Peyer's patch (tissue), 4 donors: Measurements from ENCODE around the gene SLC40A1. TPM values are rescaled to one million over a fixed set of nuclear protein-coding genes. Genes with fewer than 3 reads are reported as not detected.

Source experiments
- DNase-seq, 3 donors: peaks; one replicate each; pipeline ENCODE4 v3.0.0-alpha.2; 2017 to 2019
- H3K27ac ChIP-seq, 4 donors: fragments of 200-600 bp; sonication (generic); one replicate each; pipeline ENCODE4 v1.5.1; 2016 to 2019
- H3K27me3 ChIP-seq, 2 donors: fragments of 200-600 bp; sonication (generic); one replicate each; pipeline ENCODE4 v1.5.1; 2019
- H3K36me3 ChIP-seq, 3 donors: fragments of 200-600 bp; sonication (generic); one replicate each; pipeline ENCODE4 v1.5.1; 2016 to 2019
- H3K4me1 ChIP-seq, 4 donors: fragments of 200-600 bp; sonication (generic); one replicate each; pipeline ENCODE4 v1.5.1; 2016 to 2019
- H3K4me3 ChIP-seq, 4 donors: fragments of 200-600 bp; sonication (generic); 1 replicate in 3 of 4; 2 replicates in 1 of 4; pipeline ENCODE4 v1.5.1; 2016 to 2019; ENCODE audit warnings: mild to moderate bottlenecking in 1 of 4
- H3K9me3 ChIP-seq, 4 donors: fragments of 200-600 bp; sonication (generic); one replicate each; pipeline ENCODE4 v1.5.1; 2016 to 2019; ENCODE audit warnings: mild to moderate bottlenecking in 1 of 4
- CTCF ChIP-seq, 6 experiments: fragments of 450-650 bp in 4 of 6; fragments of 200-600 bp in 2 of 6; sonication (generic) in 1 of 6; IDR thresholded peaks; one replicate each; pipeline ENCODE4 v1.5.1; 2017 to 2019; ENCODE audit warnings: antibody characterized with exemption in 6 of 6, mild to moderate bottlenecking in 3 of 6, moderate library complexity in 1 of 6
- POLR2A ChIP-seq, 2 donors: fragments of 450-650 bp; IDR thresholded peaks; one replicate each; pipeline ENCODE4 v1.5.1; 2017; ENCODE audit warnings: antibody characterized with exemption in 2 of 2, mild to moderate bottlenecking in 2 of 2, moderate library complexity in 2 of 2
- total RNA-seq, 4 donors: library from RNA; depleted of rRNA; stranded (reverse); fragments of >200 nt; gene quantifications; one replicate each; pipeline ENCODE4 v1.1.0, GENCODE V29; 2016

Gene SLC40A1
- total RNA-seq, 4 donors from 2014 or later: 69.8 to 208 (median 149) TPM

- Histone ChIP-seq H3K4me1 (peaks cover 0 to 5% (median 0%) of the 10 kb centered on the region in 4 donors), H3K4me3 (no peak overlapping the region), H3K9me3 (no peaks in the 10 kb centered on the region), H3K36me3 (no peaks in the 10 kb centered on the region), H3K27me3 (no peaks in the 10 kb centered on the region), H3K27ac (peak overlapping the region in 1 of 4 donors; percentile 18)
- TF ChIP-seq POLR2A (IDR thresholded peaks at IDR 0.05): no peak
- DNase-seq: no peak
Measured at GRCh38 chr2:189584686-189585085, 4.1 kb upstream of the SLC40A1 start.

DNA sequence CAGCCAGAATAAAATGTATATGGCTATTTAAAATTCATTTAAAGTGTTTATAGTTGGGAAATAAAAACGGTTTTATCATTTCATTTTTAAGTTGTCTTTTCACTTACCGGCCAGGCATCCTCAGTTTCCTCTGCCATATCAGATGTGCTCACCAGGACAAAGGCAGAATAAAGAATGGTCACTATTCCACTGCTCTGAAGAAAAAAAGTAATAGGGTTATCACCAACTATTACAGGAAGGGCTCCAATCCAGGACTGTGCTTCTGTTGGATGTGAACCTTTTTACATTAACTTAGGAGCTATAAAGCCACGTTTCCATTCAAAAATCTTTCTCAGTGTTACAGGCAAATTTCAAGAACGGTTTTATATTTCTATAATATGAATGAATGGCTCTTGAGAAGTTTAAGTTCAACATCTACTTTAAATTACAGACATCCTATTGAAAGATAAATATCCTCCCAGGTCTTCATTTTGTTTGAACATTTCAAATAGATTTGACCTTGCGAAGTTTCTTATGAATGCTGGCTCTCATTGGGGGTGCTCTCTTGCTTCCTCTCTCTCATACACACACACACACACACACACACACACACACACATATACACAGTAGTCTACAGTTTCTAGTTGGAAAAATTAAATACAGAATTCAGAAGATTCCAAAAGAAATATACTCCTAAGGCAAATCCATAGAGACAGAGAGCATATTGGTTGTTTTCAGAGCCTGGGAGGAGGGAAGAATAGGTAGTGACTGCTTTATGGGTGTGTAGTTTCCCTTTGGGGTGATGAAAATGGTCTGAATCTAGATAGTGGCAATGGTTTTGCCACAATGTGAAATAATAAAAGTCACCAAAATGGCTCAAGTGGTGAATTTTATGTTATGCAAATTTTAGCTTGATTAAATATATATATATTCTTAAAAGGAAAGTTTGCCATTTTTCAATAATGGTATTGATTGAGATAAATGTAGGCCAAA is 2.9 kb upstream of the SLC40A1 start:
- H3K27me3 ChIP-seq: no peaks in the 10 kb centered on the region
- H3K4me3 ChIP-seq: no peak overlapping the region
- peaks cover 0 to 5% (median 0%) of the 10 kb centered on the region in 4 donors for H3K4me1 ChIP-seq
- TF ChIP-seq CTCF (IDR thresholded peaks at IDR 0.05): no peak
- TF ChIP-seq POLR2A (IDR thresholded peaks at IDR 0.05): no peak
- no peak for DNase-seq
- H3K36me3 ChIP-seq: no peaks in the 10 kb centered on the region
- H3K27ac ChIP-seq: no peak overlapping the region
- H3K9me3 ChIP-seq: no peaks in the 10 kb centered on the region

DNA sequence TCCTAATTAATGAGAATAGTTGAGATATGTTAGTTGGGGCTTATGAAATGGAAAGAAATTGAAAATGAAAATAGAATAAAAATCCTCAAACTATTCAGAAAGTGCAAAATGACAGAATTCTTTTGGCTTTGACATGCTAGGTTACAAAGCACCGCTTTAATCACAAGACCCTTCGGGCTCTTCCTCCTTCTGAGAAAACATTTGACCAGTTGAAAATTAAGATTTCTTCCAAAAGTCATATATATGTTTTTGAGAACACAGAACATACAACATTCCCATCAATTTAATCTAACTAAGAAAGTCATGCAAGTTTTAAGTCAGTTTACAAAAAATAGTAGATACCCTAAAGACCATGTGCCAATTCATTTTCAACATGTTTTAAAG is 2.2 kb upstream of the SLC40A1 start:
- H3K27ac ChIP-seq: no peak overlapping the region
- H3K36me3 ChIP-seq: no peaks in the 10 kb centered on the region
- H3K9me3 ChIP-seq: no peaks in the 10 kb centered on the region
- DNase-seq: no peak
- H3K27me3 ChIP-seq: no peaks in the 10 kb centered on the region
- peaks cover 0 to 6% (median 0%) of the 10 kb centered on the region in 4 donors for H3K4me1 ChIP-seq
- no peak overlapping the region for H3K4me3 ChIP-seq
- TF ChIP-seq CTCF (IDR thresholded peaks at IDR 0.05): no peak
- no peak for TF ChIP-seq POLR2A (IDR thresholded peaks at IDR 0.05)

DNA sequence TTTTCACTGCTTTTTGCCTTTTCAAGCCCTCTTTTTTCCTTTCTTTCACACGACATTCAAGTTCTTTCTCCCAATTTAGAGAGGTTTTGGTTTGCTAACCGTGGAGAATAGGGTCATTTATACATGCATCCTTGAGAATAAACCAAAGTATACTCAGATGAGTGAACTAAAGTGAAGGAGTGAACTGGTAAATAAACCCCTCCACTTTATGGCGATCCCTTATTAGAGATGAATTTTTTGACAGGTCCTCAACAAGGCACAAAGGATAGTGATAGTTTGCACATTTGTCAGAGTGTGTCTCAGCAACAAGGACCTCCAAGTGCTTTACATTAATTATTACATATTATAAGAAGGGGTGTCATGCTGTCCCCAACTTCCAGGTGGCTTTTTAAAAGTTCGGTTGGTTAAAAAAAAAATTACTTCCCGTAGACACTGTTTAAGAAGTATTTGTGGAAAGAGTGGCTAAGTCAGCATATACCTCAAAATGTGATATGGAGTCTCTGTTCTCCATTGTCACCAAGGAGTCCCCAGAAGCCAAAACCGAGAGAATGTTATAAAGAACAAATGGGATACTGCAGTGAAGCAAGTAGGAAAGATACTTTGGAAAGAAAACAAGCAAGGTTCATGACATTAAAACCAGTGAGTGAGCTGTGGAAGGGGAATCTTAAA is 1.7 kb upstream of the SLC40A1 start:
- no peak for TF ChIP-seq CTCF (IDR thresholded peaks at IDR 0.05)
- no peak for TF ChIP-seq POLR2A (IDR thresholded peaks at IDR 0.05)
- H3K27me3 ChIP-seq: no peaks in the 10 kb centered on the region
- peak overlapping the region in 1 of 4 donors; percentile 89 for H3K27ac ChIP-seq
- no peak for DNase-seq
- H3K4me3 ChIP-seq: no peak overlapping the region
- peaks cover 0 to 12% (median 0%) of the 10 kb centered on the region in 4 donors for H3K4me1 ChIP-seq
- no peaks in the 10 kb centered on the region for H3K36me3 ChIP-seq
- no peaks in the 10 kb centered on the region for H3K9me3 ChIP-seq

DNA sequence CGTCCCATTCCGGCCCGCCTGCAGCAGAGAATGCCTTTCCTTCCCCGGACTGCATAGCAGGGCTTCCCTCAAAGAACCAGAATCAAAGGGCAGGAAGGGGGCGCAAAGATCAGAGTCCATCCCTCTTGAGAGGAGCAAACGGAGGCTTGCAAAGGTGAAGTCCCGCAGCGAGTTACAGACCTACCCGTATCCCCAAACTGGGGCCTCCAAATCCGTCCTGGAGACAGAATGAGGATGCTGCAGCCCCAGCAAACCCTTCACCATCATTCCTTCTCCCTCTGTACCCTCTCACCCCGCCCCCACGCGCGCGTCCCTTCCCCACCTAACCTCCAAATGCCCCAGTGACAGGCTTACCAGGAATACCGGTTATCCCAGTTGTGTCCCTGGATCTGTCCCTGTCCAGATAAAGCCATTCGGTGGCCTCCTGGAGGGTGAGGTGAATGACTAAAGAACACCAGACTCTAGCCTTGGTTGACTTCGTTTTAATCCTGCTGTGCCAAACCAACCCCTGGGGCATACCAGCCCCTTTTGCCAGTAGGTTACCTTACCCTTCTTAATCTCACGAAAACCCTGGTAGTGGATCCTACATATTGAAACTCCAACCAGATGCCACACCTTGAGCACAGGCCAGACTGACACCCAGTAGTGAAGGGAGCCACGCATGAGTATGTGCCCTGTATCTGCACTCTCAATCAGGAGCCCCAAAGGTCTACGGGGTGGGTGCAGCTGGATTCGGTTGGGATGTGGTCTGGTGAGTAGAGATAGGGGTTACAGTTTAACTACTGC is 961 bp upstream of the SLC40A1 start:
- H3K36me3 ChIP-seq: no peaks in the 10 kb centered on the region
- no peak for TF ChIP-seq CTCF (IDR thresholded peaks at IDR 0.05)
- no peak for TF ChIP-seq POLR2A (IDR thresholded peaks at IDR 0.05)
- peak overlapping the region; percentile 76 to 94 (median 88) for H3K27ac ChIP-seq
- peaks cover 0 to 19% (median 0%) of the 10 kb centered on the region in 4 donors for H3K4me1 ChIP-seq
- DNase-seq: peak in 2 of 3 donors; percentile 53 to 61
- no peaks in the 10 kb centered on the region for H3K27me3 ChIP-seq
- H3K4me3 ChIP-seq: peak overlapping the region; percentile 51 to 71 (median 62)
- H3K9me3 ChIP-seq: no peaks in the 10 kb centered on the region
